ENCODE measurements around the gene CEP112. TPM values are rescaled to one million over a fixed set of nuclear protein-coding genes. Genes with fewer than 3 reads are reported as not detected.

The CEP112 gene
- total and polyA plus RNA-seq, 2 of the 13 experiments (the other 11 are each of a cell fraction or from before 2014, with no cell fraction given), result 1.2 to 3.4 TPM

DNA sequence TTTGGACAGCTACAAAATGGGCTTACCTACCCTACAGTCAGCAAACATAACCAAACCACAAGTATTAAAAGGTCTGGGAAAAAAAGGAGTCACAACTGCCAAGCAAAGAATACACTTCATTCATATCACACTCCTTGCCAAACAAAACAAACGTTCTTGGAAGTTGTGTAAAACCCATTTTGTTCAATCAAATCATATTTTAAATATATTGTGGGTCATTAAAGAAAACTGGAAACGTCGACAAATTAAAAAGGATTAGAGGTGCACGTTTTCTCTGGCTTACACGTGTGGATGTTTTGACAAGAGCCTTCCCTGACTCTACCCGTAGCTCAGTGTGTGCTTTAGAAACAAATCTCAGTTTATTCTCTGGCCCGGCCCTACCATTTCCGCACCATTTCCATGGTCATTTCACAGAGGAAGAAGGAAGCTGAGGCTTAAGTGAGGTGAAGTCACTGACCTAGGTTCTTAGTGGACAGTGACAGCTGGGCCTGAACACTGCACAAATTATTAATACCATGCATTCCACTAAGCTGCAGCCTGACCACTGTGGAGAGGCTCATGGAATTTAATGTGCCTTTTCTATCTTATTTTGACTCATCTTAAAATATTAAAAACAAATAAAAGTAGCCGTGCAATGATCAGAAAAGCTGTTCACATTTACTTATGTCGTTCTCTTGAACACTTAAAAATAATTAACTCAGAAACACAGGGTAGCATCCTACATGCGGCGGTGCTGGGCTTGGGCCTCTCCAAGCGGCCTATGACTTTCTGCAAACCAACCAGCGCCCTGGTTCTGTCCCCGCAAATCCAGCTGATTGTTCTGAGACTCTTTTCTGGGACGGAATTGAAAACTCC lies 968 bp downstream of the CEP112 start (continued):
- no peak for TF ChIP-seq ZNF383 (CRISPR knock-in tag; IDR thresholded peaks at IDR 0.05; ENCODE audit: borderline replicate concordance)
- TF ChIP-seq, protein P1, sequence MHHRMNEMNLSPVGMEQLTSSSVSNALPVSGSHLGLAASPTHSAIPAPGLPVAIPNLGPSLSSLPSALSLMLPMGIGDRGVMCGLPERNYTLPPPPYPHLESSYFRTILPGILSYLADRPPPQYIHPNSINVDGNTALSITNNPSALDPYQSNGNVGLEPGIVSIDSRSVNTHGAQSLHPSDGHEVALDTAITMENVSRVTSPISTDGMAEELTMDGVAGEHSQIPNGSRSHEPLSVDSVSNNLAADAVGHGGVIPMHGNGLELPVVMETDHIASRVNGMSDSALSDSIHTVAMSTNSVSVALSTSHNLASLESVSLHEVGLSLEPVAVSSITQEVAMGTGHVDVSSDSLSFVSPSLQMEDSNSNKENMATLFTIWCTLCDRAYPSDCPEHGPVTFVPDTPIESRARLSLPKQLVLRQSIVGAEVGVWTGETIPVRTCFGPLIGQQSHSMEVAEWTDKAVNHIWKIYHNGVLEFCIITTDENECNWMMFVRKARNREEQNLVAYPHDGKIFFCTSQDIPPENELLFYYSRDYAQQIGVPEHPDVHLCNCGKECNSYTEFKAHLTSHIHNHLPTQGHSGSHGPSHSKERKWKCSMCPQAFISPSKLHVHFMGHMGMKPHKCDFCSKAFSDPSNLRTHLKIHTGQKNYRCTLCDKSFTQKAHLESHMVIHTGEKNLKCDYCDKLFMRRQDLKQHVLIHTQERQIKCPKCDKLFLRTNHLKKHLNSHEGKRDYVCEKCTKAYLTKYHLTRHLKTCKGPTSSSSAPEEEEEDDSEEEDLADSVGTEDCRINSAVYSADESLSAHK (CRISPR knock-in tag; IDR thresholded peaks at IDR 0.05; ENCODE audit: borderline replicate concordance), result no peak
- TF ChIP-seq ZNF382 (CRISPR knock-in tag; IDR thresholded peaks at IDR 0.05; ENCODE audit: borderline replicate concordance), result no peak
- TF ChIP-seq ZNF562 (CRISPR knock-in tag; IDR thresholded peaks at IDR 0.05; ENCODE audit: borderline replicate concordance), result no peak
- 0 out of 2 replicates have a peak, but pooled peaks have one; percentile 9 for TF ChIP-seq KDM2A (CRISPR knock-in tag; IDR thresholded peaks at IDR 0.05; ENCODE audit: borderline replicate concordance, low read depth)
- no peak for TF ChIP-seq ZNF44 (CRISPR knock-in tag; IDR thresholded peaks at IDR 0.05)
- no peak for TF ChIP-seq RBFOX2 (IDR thresholded peaks at IDR 0.05; ENCODE audit: low read depth, low read length)
- TF ChIP-seq KAT7 (CRISPR knock-in tag; IDR thresholded peaks at IDR 0.05; ENCODE audit: borderline replicate concordance), result no peak
- 0 out of 2 replicates have a peak, but pooled peaks have one; percentile 6 for TF ChIP-seq NCOA2 (CRISPR knock-in tag; IDR thresholded peaks at IDR 0.05)
- TF ChIP-seq ZSCAN30 (CRISPR knock-in tag; IDR thresholded peaks at IDR 0.05), result no peak
- TF ChIP-seq FLYWCH1 (CRISPR knock-in tag; IDR thresholded peaks at IDR 0.05), result no peak
- TF ChIP-seq ISL2 (CRISPR knock-in tag; IDR thresholded peaks at IDR 0.05), result no peak
- TF ChIP-seq, protein P2, sequence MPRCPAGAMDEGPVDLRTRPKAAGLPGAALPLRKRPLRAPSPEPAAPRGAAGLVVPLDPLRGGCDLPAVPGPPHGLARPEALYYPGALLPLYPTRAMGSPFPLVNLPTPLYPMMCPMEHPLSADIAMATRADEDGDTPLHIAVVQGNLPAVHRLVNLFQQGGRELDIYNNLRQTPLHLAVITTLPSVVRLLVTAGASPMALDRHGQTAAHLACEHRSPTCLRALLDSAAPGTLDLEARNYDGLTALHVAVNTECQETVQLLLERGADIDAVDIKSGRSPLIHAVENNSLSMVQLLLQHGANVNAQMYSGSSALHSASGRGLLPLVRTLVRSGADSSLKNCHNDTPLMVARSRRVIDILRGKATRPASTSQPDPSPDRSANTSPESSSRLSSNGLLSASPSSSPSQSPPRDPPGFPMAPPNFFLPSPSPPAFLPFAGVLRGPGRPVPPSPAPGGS (CRISPR knock-in tag; IDR thresholded peaks at IDR 0.05), result no peak; the same call in 1 of the 2 replicates
- TF ChIP-seq ZNF12 (CRISPR knock-in tag; IDR thresholded peaks at IDR 0.05), result no peak
- TF ChIP-seq ZFP36L2 (CRISPR knock-in tag; IDR thresholded peaks at IDR 0.05), result no peak
- TF ChIP-seq ZNF460 (CRISPR knock-in tag; IDR thresholded peaks at IDR 0.05; ENCODE audit: borderline replicate concordance), result no peak
- TF ChIP-seq FOXC1 (CRISPR knock-in tag; IDR thresholded peaks at IDR 0.05; ENCODE audit: borderline replicate concordance), result peak; percentile 23
- TF ChIP-seq, protein P3, sequence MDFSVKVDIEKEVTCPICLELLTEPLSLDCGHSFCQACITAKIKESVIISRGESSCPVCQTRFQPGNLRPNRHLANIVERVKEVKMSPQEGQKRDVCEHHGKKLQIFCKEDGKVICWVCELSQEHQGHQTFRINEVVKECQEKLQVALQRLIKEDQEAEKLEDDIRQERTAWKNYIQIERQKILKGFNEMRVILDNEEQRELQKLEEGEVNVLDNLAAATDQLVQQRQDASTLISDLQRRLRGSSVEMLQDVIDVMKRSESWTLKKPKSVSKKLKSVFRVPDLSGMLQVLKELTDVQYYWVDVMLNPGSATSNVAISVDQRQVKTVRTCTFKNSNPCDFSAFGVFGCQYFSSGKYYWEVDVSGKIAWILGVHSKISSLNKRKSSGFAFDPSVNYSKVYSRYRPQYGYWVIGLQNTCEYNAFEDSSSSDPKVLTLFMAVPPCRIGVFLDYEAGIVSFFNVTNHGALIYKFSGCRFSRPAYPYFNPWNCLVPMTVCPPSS (IDR thresholded peaks at IDR 0.05), result no peak
- no peak for TF ChIP-seq ZNF34 (CRISPR knock-in tag; IDR thresholded peaks at IDR 0.05; ENCODE audit: borderline replicate concordance)
- TF ChIP-seq ZNF678 (CRISPR knock-in tag; IDR thresholded peaks at IDR 0.05), result no peak
- 0 out of 2 replicates have a peak, but pooled peaks have one; percentile 9 for TF ChIP-seq HMG20A (CRISPR knock-in tag; IDR thresholded peaks at IDR 0.05; ENCODE audit: borderline replicate concordance)
- TF ChIP-seq GZF1 (CRISPR knock-in tag; IDR thresholded peaks at IDR 0.05), result no peak
- no peak for TF ChIP-seq XRCC5 (optimal IDR thresholded peaks at IDR 0.05; ENCODE audit: low read length)
- no peak for TF ChIP-seq ZNF777 (CRISPR knock-in tag; IDR thresholded peaks at IDR 0.05)

All from HepG2 (cell line).